OCI-LY3 (cell line): ENCODE results near the gene DOK4.

Experiments
- EZH2phosphoT487 ChIP-seq: fragments of 200-600 bp; shearing (Covaris generic); IDR thresholded peaks from 2 replicates; pipeline ENCODE4 v1.6.1; 2018; ENCODE audit warnings: antibody characterized with exemption, mixed run types, low read depth
- TF ChIP-seq, protein P1 (sequence below): fragments of 200-600, 300-600 bp; sonication (generic); IDR thresholded peaks from 2 replicates; pipeline ENCODE4 v1.5.1; 2014; ENCODE audit warnings: antibody characterized with exemption, low read length, low read depth

DNA sequence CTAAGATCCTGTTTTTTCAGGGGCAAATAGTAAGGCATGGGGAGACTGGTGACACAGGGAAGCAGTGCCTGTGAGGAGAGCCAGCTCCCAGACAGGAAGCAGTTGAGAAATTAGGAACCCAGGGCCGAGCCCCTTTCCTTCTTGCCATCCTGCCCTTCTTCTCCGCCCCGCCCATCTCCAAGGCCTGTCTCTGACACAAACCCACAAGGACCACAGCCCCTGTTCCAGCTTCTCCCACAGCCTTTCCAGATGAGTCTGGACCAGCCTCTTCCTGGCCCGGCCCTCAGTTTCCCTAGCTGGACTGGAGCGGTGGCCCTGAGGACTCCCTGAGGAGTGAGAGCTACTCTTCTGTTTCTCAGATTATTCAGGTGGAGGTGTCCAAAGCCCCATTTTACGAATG, 40.2 kb upstream of the DOK4 start:
- TF ChIP-seq, protein P1, sequence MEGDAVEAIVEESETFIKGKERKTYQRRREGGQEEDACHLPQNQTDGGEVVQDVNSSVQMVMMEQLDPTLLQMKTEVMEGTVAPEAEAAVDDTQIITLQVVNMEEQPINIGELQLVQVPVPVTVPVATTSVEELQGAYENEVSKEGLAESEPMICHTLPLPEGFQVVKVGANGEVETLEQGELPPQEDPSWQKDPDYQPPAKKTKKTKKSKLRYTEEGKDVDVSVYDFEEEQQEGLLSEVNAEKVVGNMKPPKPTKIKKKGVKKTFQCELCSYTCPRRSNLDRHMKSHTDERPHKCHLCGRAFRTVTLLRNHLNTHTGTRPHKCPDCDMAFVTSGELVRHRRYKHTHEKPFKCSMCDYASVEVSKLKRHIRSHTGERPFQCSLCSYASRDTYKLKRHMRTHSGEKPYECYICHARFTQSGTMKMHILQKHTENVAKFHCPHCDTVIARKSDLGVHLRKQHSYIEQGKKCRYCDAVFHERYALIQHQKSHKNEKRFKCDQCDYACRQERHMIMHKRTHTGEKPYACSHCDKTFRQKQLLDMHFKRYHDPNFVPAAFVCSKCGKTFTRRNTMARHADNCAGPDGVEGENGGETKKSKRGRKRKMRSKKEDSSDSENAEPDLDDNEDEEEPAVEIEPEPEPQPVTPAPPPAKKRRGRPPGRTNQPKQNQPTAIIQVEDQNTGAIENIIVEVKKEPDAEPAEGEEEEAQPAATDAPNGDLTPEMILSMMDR, result no peak
- TF ChIP-seq EZH2phosphoT487, result no peak
